GM19467 (cell line): ENCODE results near the gene SEC14L1.
A peak's percentile ranks its signal among the peaks of the same experiment; 100 is the strongest.
"Not testable (repeated sequence)": the region's sequence is repeated elsewhere in the genome, so short reads cannot be mapped to it uniquely, and the experiment has no call there.

Experiments
- ATAC-seq: cut with Tn5 transposase; IDR thresholded peaks from one replicate; pipeline ENCODE4 v1.9.1; 2021; ENCODE audit warnings: mild to moderate bottlenecking, moderate library complexity; ENCODE audit not compliant: unreplicated experiment

The SEC14L1 gene

DNA sequence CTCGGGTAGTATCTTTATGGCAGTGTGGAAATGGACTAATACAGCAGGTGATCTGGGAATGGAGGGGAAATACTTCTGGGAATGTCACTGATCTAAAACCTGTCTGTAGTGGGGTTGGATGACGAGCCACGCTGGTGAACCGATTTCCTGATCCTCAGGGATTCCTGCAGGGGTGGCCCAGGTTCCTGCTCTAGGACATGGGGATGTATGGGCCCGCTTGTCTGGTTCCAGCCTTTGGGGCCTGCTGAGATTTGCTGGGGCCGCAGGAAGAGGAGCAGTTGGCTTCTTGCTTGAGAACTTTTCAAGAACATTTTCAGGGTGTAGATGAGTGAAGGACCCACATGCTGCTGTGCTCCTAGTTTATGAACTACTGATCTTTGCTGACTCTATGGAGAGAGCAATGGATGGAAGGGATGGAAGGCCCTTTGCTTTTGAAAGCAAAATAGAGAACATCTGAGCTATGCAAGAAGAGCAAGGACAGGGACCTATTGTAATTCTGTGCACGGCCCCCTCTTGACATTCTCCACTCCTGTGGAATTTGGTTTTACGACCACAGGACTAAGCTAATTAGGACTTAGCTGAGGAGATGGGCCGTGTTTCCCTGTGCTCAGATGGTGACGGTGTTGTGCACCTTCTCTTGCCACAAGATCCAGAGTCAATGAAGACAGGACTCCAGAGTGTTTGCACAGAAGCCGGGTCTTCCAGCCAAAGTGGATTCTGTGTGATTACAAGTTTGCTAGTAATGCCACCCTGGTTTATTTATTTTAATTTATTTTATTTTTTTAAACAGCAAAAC lies 90.5 kb downstream of the SEC14L1 start:
- ATAC-seq: no peak

- no peak for ATAC-seq
These were observed 92.4 kb downstream of the SEC14L1 start for GRCh38 chr17:77233127-77233526.

GRCh38 chr17:77233635-77234334 lies 93.0 kb downstream of the SEC14L1 start:
- no peak for ATAC-seq

DNA sequence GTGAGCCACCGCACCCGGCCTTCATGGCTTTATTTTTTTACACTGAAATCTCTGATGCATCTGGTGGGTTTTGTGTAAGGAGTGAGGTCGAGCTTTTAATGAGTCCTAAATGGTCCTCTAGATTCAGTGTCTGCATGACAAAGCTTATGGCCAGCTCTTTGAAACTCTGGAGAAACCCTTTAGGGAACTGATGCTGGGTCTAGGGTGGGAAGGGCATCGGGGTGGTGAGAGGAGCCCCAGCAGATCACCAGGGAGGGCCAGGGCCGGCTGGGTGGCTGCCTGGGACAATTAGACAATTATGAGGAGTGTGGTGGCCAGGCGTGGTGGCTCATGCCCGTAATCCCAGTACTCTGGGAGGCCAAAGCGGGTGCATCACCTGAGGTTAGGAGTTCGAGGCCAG lies 93.9 kb downstream of the SEC14L1 start:
- no peak for ATAC-seq

- ATAC-seq: no peak
These were observed 94.7 kb downstream of the SEC14L1 start for GRCh38 chr17:77235370-77235941.

GRCh38 chr17:77237232-77238008 lies 96.7 kb downstream of the SEC14L1 start:
- no peak for ATAC-seq

GRCh38 chr17:77240976-77241375 lies 100.2 kb downstream of the SEC14L1 start:
- no peak for ATAC-seq

DNA sequence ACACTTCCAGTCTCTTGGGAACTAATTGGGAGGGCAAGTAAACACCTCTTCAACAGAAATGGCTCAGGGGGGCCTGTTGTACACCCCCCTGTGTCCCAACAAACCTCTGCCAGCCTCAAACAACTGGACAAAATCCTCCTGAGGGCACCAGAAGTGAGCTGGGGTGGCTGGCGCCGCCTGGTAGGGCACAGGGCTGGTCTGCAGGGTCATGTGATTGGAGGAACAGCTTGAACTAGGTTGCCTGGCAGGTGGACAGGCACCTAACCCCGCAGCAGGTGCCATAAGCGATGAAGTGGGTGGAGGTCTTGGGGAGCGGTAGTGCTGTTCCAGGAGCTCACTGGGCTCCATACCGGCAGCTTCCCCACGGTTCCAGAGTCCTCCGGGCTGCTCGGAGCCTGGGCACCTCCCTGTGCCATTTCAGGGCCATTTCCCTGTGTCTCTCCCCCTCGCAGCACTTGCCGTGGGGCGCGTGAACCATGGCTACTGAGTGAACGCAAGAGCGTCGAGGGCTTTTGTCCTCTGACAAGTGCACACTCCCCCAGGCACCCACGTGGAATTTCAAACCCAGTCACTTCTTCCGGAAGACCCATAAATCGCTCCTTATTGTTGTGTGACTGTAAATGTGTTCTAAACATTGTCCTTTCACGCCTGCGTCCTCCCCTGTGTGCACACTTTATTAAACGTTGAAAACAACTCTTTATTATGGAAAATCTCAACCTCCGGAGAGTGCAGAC lies 101.5 kb downstream of the SEC14L1 start:
- no peak for ATAC-seq

DNA sequence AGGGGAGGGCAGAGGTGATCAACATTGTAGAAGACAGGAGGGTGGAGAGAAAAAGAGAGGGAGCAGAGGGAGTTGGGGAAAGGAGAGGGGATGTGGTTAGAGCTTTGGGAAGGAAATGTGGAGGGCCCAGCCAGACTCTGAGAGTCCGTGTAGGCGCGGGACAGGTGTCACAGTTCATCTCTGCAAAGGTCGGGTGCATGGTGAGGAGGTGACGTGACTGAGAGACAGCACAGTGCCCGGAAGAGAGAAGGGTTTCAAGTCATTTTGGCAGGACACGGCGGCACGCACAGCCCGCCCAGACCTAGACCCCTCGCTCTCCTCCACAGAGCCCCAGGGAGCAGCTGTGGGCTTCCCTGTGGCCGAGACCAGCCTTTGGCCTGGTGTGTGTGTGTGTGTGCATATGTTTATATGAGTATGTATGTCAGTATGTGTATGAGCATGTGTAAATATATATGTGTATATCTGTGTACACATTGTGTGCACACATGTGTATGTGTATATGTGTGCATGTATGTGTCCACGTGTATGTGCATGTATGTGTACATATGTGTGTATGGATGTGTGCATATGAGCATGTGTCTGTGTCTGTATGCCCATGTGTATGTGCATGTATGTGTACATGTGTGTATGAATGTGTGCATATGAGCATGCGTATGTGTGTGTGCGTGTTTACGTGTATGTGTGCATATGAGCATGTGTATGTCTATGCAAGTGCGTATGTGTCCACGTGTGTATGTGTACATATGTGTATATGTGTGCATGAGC lies 104.6 kb downstream of the SEC14L1 start:
- peak; percentile 47 for ATAC-seq

GRCh38 chr17:77246110-77247047 lies 105.6 kb downstream of the SEC14L1 start:
- ATAC-seq: no peak

DNA sequence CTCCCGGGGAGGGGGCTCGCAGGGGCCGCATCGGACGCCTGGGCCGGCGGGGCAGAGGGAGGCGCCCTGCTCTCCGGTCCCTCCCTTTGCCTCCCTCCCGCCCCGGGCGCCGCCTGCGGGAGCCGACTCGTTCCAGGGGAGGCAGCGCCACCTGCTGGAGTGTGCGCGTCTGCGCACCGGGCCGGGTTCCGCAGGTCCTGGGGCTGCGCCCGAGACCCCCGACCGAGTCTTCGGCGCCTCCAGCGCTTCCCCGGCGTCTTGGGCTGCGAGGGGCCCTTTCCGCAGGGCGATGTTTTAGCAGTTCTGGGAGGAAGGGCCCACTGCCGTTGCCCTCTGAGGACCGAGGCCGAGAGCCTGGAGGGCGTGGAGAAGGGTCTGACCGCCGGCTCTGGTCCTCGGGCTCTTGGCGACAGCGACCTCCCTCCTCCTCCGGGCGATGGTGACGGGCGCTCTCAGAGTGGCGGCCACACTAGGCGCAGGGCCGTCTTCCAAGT lies 106.3 kb downstream of the SEC14L1 start:
- ATAC-seq: no peak

DNA sequence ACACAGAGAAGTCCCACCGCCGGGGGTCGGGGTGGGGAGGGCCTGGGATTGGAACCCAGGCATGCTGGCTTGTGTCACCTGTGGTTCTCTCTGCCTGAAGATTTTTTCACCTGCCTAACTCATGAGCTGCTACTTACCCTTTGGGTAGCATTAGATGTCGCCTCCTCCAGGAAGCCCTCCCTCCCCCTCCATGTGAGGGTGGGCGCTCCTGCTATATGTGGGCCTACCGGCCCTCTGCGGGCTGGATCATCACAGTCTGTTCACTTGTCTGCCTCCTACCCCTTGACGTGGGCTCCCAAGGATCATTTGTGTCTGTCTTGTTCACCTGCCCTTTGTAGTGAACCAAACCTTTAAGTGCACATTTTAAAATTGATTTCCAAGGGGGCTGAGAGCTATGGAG lies 106.8 kb downstream of the SEC14L1 start:
- no peak for ATAC-seq

GRCh38 chr17:77248216-77249114 lies 107.7 kb downstream of the SEC14L1 start:
- ATAC-seq: no peak

DNA sequence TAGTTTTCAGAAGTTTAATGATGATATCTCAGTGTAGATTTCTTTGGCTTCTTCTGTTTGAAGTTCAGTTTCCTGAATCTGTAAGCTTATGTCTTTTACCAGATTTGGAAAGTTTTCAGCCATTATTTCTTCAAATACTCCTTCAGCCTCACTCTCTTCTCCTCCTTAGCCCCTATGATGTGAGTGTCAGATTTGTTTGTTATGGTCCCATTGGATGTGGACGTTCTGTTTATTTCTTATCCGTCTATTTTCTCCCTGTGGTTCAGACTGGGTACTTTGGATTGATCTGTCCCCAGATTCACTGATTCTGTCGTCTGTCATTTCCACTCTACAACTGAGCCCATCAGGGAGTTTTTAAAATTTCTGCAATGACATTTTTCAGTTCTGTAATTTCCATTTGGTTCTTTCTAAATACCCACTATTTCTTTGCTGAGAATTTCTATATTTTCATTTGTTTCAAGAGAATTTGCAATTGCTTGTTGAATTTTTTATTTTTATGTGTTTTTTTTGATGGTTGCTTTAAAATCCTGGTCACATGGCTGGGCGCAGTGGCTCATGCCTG lies 110.9 kb downstream of the SEC14L1 start:
- ATAC-seq: no peak

GRCh38 chr17:77252306-77252705 lies 111.5 kb downstream of the SEC14L1 start:
- not testable (repeated sequence) for ATAC-seq

DNA sequence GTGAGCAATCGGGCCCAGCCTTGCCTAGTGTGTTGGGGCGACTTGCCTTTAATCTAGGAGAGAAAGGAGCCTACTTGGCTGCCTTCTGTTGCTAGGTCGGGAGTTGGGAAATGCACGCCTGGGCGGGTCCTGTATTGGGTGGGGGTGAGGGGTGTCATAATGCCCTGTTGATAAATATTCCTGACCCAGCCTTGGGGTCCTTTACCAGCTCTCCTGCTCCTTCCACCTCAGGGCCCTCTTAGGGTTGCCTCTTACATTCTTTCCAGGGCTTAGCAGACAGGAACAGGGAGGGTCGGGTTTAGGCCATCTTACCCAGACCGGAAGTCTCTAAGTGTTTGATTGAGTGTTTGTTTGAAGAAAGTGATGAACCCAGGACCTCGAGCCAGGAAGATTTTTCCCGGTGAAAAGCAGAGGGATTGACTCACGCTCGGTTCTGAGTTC lies 112.9 kb downstream of the SEC14L1 start:
- ATAC-seq: no peak
